GM10266 (cell line): Measurements from ENCODE around the gene ECHDC3.

Experiments used
- DNase-seq: peaks from one replicate; pipeline ENCODE4 v3.0.0; 2012; ENCODE audit errors: extremely low spot score
- CTCF ChIP-seq: IDR thresholded peaks from 2 replicates; pipeline ENCODE4 v1.5.1; 2012; ENCODE audit warnings: mild to moderate bottlenecking, low read depth; ENCODE audit not compliant: control insufficient read depth, insufficient read depth; ENCODE audit errors: missing control alignments

ECHDC3 gene, protein sequence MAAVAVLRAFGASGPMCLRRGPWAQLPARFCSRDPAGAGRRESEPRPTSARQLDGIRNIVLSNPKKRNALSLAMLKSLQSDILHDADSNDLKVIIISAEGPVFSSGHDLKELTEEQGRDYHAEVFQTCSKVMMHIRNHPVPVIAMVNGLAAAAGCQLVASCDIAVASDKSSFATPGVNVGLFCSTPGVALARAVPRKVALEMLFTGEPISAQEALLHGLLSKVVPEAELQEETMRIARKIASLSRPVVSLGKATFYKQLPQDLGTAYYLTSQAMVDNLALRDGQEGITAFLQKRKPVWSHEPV

GRCh38 chr10:11742009-11742778 is at the start of gene ECHDC3:
ECHDC3 (plus strand) TSS chr10:11742382; CDS start chr10:11742577, 195 bp downstream.
- DNase-seq, result peak; percentile 94
- no peak for TF ChIP-seq CTCF

GRCh38 chr10:11693376-11693775 is 48.8 kb upstream of the ECHDC3 start:
- TF ChIP-seq CTCF, result no peak
- no peak for DNase-seq

DNA sequence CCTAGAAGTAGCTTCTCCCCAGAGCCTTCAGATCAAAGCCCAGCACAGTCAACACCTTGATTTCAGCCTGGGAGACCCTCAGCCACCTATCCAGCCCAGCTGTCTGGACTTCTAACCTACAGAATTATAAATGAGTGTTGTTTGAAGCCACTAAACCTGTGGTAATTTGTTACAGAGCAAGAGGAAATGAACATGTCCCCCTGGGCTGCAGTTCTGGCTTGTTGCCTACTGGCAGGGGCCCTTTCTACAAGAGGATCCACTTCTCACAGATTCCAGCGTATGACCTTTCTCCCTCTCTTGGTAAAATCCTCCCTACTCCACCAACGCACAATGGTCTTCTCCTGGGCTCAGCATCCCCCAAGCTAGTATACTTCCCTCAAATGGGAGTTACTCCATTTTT is 46.4 kb upstream of the ECHDC3 start:
- TF ChIP-seq CTCF, result no peak
- DNase-seq, result no peak

DNA sequence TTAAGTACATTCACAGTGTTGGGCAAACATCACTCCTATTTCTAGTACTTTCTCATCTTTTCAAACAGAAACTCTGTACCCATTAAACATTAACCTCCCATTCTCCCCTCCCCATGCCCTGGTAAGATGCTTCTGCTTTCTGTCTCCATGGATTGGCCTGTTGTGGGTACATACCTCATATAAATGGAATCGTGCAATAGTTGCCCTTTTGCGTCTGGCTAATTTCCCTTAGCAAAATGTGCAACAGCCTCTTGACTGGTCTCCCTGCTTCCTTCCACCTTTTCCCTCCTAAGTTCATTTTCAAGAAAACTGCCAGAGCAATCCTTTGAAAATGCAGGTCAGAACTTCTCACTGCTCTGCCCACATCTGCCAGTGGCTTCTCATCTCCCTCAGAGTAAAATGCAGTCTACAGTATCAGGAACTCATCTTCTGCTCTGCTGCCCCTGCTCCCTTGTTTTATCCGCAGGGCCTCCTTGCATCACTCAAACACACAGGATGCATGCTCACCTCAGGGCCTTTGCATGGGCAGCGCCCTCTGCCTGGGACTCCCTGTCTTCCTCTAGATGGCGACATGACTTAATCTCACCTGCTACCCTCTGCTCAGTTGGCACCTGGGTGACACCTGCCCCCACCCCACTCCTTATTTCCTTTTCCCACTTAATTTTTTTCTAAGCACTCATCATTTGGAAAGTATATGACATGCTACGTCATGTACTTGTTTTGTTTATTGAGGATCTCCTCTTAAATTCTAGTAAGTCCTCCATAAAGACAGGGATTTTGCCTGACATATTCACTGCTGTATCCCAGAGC is 44.3 kb upstream of the ECHDC3 start:
- DNase-seq, result no peak
- TF ChIP-seq CTCF, result peak; percentile 12

- peak; percentile 52 for DNase-seq
- no peak for TF ChIP-seq CTCF
Observed at GRCh38 chr10:11698691-11699549, 43.3 kb upstream of the ECHDC3 start.

GRCh38 chr10:11699550-11700097 is 42.6 kb upstream of the ECHDC3 start:
- TF ChIP-seq CTCF, result no peak
- no peak for DNase-seq
